GM12878 (cell line): Measurements from ENCODE around the gene NINL.

Experiments used
- BHLHE40 ChIP-seq, 2 experiments: fragments of 450-650 bp in 1 of 2; IDR thresholded peaks; 2 replicates each; pipeline ENCODE4 v1.6.1; 2011 to 2017; ENCODE audit warnings: low read depth in 2 of 2, borderline replicate concordance in 1 of 2, improper control_type of control experiment in 1 of 2, low read length in 1 of 2, mild to moderate bottlenecking in 1 of 2
- BRCA1 ChIP-seq: IDR thresholded peaks from 2 replicates; pipeline ENCODE4 v1.6.1; 2011; ENCODE audit warnings: low read depth, low read length, improper control_type of control experiment
- ETV6 ChIP-seq, 2 experiments: fragments of 450-650 bp in 1 of 2; IDR thresholded peaks in 1 of 2; conservative IDR thresholded peaks in 1 of 2; 2 replicates each; pipeline ENCODE4 v1.6.1; 2014; ENCODE audit warnings: antibody characterized with exemption in 1 of 2, borderline replicate concordance in 1 of 2, low read depth in 1 of 2, mild to moderate bottlenecking in 1 of 2, moderate library complexity in 1 of 2
- EZH2 ChIP-seq: IDR thresholded peaks from 2 replicates; pipeline ENCODE4 v1.6.1; 2012; ENCODE audit warnings: low read depth, mild to moderate bottlenecking, control low read depth, inconsistent platforms, low read length, borderline replicate concordance; ENCODE audit not compliant: control insufficient read depth
- FOS ChIP-seq: IDR thresholded peaks from 3 replicates; pipeline ENCODE4 v1.6.1; 2011; ENCODE audit warnings: borderline replicate concordance; ENCODE audit not compliant: insufficient read length; ENCODE audit errors: extremely low read depth
- HDAC6 ChIP-seq: fragments of 200-600 bp; sonication (generic); IDR thresholded peaks from one replicate; pipeline ENCODE4 v1.8.0; 2017; ENCODE audit warnings: antibody characterized with exemption; ENCODE audit not compliant: unreplicated experiment
- JUND ChIP-seq: IDR thresholded peaks from 2 replicates; pipeline ENCODE4 v1.6.1; 2012; ENCODE audit warnings: low read depth, mild to moderate bottlenecking, low read length, improper control_type of control experiment, moderate library complexity
- MYC ChIP-seq: IDR thresholded peaks from 2 replicates; pipeline ENCODE4 v1.6.1; 2011; ENCODE audit warnings: mild to moderate bottlenecking, low read length, moderate library complexity, inconsistent platforms; ENCODE audit not compliant: insufficient read depth, insufficient replicate concordance, insufficient read length, severe bottlenecking
- POU2F2 ChIP-seq: IDR thresholded peaks from 3 replicates; pipeline ENCODE4 v1.6.1; 2011; ENCODE audit warnings: low read depth, mild to moderate bottlenecking, low read length, borderline replicate concordance
- RAD21 ChIP-seq: IDR thresholded peaks from 2 replicates; pipeline ENCODE4 v1.6.1; 2011; ENCODE audit warnings: mild to moderate bottlenecking, low read depth, low read length, moderate library complexity; ENCODE audit not compliant: insufficient read depth
- SMC3 ChIP-seq: IDR thresholded peaks from 2 replicates; pipeline ENCODE4 v1.6.1; 2011; ENCODE audit warnings: low read length, improper control_type of control experiment, borderline replicate concordance
- TF ChIP-seq, protein P1 (sequence below): IDR thresholded peaks from 2 replicates; pipeline ENCODE4 v1.6.1; 2012; ENCODE audit warnings: mild to moderate bottlenecking, low read depth, low read length
- TF ChIP-seq, protein P2 (sequence below): IDR thresholded peaks from 2 replicates; pipeline ENCODE4 v1.6.1; 2012; ENCODE audit warnings: low read depth, low read length, improper control_type of control experiment
- TF ChIP-seq, protein P3 (sequence below), 3 experiments: IDR thresholded peaks in 2 of 3; conservative IDR thresholded peaks in 1 of 3; 2 replicates each; pipeline ENCODE4 v1.5.1; 2011; ENCODE audit warnings: low read depth in 3 of 3, low read length in 3 of 3, mild to moderate bottlenecking in 3 of 3, control low read depth in 2 of 3, moderate library complexity in 2 of 3, inconsistent platforms in 1 of 3, mixed read lengths in 1 of 3; ENCODE audit not compliant: control insufficient read depth in 2 of 3, insufficient read depth in 1 of 3; ENCODE audit errors: extremely low read depth in 1 of 3

DNA sequence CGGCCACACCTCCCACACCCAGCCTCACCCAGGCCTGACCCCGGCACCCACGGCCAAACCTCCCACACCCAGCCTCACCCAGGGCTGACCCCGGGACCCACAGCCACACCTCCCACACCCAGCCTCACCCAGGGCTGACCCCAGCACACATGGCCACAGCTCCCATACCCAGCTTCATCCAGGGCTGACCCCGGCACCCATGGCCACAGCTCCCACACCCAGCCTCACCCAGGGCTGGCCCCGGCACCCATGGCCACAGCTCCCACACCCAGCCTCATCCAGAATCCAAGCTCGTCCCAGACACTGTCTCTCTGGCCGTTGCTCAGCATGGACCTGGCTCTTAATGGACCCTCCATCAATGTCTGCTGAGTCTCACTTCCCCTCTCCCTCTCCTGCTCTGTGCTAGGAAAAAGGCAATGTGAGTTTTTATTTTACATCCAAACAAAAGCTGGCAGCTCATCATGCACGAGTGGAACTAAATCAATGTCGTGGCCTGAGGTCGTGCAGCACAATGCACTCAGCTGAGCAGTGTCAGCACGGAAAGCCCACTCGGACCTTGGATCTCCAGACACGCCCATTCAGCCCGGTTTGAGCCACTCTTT, 36.1 kb downstream of the NINL start:
- TF ChIP-seq MYC (no peak), FOS (no peak), BHLHE40 (IDR thresholded peaks at IDR 0.05; ENCODE audit: borderline replicate concordance in 1 of 2, low read depth in 2 of 2, low read length in 1 of 2) (no peak), ETV6 (conservative IDR thresholded peaks at IDR 0.05 in 1 of 2, IDR thresholded peaks at IDR 0.05 in 1 of 2; ENCODE audit: borderline replicate concordance in 1 of 2, low read depth in 1 of 2) (no peak), BRCA1 (no peak), JUND (no peak), HDAC6 (no peak), EZH2 (no peak), RAD21 (no peak), POU2F2 (no peak), SMC3 (no peak)
- TF ChIP-seq, protein P1, sequence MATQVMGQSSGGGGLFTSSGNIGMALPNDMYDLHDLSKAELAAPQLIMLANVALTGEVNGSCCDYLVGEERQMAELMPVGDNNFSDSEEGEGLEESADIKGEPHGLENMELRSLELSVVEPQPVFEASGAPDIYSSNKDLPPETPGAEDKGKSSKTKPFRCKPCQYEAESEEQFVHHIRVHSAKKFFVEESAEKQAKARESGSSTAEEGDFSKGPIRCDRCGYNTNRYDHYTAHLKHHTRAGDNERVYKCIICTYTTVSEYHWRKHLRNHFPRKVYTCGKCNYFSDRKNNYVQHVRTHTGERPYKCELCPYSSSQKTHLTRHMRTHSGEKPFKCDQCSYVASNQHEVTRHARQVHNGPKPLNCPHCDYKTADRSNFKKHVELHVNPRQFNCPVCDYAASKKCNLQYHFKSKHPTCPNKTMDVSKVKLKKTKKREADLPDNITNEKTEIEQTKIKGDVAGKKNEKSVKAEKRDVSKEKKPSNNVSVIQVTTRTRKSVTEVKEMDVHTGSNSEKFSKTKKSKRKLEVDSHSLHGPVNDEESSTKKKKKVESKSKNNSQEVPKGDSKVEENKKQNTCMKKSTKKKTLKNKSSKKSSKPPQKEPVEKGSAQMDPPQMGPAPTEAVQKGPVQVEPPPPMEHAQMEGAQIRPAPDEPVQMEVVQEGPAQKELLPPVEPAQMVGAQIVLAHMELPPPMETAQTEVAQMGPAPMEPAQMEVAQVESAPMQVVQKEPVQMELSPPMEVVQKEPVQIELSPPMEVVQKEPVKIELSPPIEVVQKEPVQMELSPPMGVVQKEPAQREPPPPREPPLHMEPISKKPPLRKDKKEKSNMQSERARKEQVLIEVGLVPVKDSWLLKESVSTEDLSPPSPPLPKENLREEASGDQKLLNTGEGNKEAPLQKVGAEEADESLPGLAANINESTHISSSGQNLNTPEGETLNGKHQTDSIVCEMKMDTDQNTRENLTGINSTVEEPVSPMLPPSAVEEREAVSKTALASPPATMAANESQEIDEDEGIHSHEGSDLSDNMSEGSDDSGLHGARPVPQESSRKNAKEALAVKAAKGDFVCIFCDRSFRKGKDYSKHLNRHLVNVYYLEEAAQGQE, result no peak
- TF ChIP-seq, protein P2, sequence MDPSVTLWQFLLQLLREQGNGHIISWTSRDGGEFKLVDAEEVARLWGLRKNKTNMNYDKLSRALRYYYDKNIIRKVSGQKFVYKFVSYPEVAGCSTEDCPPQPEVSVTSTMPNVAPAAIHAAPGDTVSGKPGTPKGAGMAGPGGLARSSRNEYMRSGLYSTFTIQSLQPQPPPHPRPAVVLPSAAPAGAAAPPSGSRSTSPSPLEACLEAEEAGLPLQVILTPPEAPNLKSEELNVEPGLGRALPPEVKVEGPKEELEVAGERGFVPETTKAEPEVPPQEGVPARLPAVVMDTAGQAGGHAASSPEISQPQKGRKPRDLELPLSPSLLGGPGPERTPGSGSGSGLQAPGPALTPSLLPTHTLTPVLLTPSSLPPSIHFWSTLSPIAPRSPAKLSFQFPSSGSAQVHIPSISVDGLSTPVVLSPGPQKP, result no peak
- TF ChIP-seq, protein P3, sequence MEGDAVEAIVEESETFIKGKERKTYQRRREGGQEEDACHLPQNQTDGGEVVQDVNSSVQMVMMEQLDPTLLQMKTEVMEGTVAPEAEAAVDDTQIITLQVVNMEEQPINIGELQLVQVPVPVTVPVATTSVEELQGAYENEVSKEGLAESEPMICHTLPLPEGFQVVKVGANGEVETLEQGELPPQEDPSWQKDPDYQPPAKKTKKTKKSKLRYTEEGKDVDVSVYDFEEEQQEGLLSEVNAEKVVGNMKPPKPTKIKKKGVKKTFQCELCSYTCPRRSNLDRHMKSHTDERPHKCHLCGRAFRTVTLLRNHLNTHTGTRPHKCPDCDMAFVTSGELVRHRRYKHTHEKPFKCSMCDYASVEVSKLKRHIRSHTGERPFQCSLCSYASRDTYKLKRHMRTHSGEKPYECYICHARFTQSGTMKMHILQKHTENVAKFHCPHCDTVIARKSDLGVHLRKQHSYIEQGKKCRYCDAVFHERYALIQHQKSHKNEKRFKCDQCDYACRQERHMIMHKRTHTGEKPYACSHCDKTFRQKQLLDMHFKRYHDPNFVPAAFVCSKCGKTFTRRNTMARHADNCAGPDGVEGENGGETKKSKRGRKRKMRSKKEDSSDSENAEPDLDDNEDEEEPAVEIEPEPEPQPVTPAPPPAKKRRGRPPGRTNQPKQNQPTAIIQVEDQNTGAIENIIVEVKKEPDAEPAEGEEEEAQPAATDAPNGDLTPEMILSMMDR (IDR thresholded peaks at IDR 0.05 in 2 of 3, conservative IDR thresholded peaks at IDR 0.05 in 1 of 3; ENCODE audit: control insufficient read depth in 2 of 3, extremely low read depth in 1 of 3, insufficient read depth in 1 of 3, low read depth in 3 of 3, low read length in 3 of 3), result no peak
